Fibroblast of skin of right quadriceps (primary cell): ENCODE measurements around the gene USP40.
"Not testable (repeated sequence)": the region's sequence is repeated elsewhere in the genome, so short reads cannot be mapped to it uniquely, and the experiment has no call there.

Experiments
- DNase-seq: peaks from one replicate; pipeline ENCODE4 v3.0.0-alpha.2; 2013

USP40 gene

GRCh38 chr2:233566141-233566956, at the start of gene USP40:
Gene USP40 (minus strand): TSS chr2:233566782. CDS start chr2:233565554, 1,228 bp downstream.
- peak; percentile 90 for DNase-seq

GRCh38 chr2:233611284-233611683, 44.7 kb upstream of the USP40 start:
- no peak for DNase-seq

DNA sequence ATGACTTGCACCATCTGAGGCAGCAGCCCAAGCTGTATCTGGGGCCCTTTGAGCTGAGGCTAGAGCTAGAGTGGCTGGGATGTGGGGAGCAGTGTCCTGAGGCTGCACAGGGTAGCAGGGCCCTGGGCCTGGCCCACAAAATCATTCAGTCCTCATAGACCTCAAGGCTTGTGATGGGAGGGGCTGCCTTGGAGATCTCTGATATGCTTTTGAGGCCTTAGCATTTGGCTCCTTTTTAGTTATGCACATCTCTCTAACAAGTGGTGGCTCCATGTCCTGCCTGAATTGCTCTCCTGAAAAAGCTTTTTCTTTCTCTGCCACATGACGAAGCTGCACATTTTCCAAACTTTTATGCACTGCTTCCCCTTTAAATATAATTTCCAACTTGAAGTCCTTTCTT, 39.1 kb upstream of the USP40 start:
- DNase-seq = no peak

- DNase-seq = no peak
Observed at GRCh38 chr2:233604826-233605225, 38.2 kb upstream of the USP40 start.

- no peak for DNase-seq
Observed at GRCh38 chr2:233603520-233603919, 36.9 kb upstream of the USP40 start.

DNA sequence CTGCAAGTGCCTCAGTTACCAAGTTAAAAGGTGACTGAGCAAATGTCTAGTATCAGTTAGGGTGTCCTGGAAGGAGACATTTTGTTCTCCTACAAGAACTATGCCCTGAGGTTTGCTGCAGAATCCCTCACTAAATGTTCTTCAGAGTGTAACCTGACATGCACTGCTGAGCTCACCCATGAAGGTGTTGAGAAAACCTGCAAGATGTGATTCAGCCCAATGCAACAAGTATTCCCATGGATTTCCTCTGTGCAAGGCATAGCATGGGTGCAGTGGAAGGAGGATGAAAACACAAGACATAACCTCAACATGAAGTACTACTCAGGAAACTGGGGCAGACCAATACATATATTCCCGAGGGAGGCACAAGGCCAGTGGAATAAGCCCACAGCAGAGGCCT, 35.5 kb upstream of the USP40 start:
- no peak for DNase-seq

DNA sequence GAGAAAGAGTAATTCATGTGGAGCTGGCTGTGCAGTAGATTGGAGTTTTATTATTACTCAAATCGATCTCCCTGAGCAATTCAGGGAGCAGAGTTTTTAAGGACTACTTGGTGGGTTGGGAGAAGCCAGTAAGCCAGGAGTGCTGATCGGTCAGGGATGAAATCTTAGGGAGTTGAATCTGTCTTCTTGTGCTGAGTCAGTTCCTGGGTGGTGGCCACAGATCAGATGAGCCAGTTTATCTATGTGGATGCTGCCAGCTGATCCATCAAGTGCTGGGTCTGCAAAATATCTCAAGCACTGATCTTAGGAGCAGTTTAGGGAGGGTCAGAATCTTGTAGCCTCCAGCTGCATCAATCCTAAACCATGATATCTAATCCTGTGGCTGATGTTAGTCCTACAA, 33.8 kb upstream of the USP40 start:
- DNase-seq = no peak

DNA sequence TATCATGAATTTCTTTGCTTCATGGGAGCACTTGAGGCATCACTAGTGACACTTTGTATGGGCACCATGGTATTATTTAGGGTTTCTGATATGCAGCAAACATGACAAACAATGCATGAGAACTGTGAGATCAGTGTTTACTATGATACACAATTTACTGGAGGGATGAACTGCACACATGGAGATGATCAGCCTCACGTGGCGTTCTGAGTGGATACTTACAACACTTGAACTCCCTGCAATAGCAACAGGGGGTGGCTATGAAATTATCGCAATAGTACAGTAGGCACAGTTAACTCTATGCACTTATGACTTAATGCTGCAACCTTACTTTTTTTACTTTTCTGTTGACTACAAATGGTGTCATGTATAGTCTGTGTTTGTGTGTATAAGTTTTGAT, 32.4 kb upstream of the USP40 start:
- no peak for DNase-seq

DNA sequence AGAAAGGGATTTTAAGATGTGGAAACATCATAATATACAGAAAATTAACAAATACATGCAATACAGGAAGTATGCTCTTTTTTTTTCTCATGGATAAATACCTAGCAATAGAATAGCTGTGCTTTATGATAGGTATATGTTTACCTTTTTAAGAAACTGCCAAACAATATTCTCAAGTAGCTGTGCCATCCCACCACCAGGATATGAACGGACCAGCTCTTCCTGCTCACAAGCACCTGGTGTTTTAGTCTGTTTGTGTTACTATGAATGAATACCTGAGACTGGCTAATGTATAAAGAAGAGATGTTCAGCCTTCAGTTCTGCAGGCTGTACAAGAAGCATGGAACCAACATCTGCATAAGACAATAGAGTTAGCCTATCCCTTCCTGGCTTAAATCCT, 30.9 kb upstream of the USP40 start:
- DNase-seq = no peak

- DNase-seq = no peak
Observed at GRCh38 chr2:233593201-233593600, 26.6 kb upstream of the USP40 start.

DNA sequence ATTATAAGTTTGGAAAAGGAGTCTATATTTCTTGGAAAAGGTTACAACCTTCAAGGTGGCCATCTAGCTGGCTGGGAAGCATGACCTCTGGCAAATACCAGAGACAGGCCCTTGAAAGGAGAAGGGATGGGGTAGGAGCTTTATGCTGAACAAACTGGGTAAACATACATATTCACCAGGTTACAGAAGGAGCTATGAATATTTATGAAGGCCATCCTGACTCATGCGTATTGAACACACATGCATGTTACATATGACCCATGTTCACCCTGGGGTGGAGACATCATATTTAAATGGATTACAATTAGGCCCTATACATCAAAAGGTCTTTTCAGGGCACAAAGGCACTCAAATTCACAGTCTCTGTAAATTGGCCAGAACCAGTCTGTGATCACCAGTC, 26.1 kb upstream of the USP40 start:
- DNase-seq = not testable (repeated sequence)

GRCh38 chr2:233588400-233588799, 21.8 kb upstream of the USP40 start:
- no peak for DNase-seq

- no peak for DNase-seq
Observed at GRCh38 chr2:233584210-233584609, 17.6 kb upstream of the USP40 start.

- not testable (repeated sequence) for DNase-seq
Observed at GRCh38 chr2:233583217-233583965, 16.8 kb upstream of the USP40 start.

- not testable (repeated sequence) for DNase-seq
Observed at GRCh38 chr2:233577341-233577740, 10.8 kb upstream of the USP40 start.

DNA sequence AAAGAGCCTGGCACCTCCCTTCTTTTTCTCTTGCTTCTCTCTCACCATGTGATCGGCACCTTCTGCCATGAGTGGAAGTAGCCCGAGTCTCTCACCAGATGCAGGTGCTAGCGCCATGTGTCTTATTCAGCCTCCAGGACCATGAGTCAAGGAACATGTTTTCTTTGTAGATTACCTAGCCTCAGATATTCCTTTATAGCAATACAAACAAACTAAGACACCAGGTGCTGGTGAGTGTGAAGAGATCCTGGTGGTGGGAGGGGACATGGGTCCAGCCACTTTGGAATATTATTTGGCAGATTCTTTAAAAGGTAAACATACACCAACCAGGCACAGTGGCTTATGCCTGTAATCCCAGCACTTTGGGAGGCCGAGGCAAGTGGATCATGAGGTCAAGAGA, 5.9 kb upstream of the USP40 start:
- no peak for DNase-seq

DNA sequence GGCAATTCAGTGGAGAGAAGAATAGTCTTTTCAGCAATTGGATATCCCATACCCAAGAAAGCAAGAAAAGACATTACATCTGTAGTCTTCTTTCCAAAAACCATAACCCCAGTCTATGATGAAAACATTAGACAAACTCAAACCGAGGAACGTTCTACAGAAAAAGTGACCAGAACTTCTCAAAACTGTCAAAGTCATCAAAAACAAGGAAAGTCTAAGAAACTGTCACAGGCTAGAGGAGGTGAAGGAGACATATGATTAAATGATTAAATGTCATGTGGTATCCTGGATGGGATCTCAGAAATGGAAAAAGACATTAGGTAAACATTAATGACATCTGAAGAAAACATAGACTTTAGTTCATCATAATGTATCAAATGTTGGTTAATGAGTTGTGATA, 4.9 kb upstream of the USP40 start:
- DNase-seq = no peak

DNA sequence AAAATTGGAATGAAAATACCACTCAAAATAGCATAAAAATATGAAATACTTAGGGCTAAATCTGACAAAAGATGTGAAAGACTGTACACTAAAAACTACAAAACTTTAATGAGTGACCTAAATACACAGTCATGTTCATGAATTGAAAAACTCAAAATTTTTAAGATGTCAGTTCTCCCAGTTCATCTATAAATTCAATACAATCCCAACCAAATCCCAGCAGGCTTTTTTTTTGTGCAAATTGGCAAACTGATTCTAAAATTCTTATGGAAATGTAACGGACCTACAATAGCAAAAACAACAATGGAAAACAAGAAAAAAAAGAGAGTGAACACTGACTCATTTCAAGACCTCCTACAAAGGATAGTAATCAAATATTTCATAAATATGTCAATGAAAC, 4.4 kb upstream of the USP40 start:
- no peak for DNase-seq

DNA sequence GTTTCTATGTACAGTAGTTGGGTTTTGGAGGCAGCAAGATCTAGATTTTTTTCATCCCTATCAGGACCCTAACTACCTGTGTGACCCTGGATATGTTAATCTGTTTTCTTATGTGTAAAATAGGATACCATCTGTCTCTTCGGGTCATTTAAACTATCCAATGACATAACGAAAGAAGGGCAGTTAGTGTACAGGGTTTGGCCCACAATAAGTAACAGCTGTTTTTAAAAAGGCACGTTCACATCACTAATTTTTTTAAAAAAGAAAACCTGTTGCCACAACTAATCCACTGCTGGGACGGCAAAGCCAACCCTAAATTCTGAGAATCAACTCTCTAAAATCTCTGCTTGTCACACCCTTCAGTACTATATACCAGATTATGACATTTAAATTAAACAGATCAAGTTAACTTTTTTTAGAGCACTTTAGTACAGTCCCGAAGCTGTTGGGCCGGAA, 869 bp downstream of the USP40 start:
- DNase-seq = peak; percentile 5

DNA sequence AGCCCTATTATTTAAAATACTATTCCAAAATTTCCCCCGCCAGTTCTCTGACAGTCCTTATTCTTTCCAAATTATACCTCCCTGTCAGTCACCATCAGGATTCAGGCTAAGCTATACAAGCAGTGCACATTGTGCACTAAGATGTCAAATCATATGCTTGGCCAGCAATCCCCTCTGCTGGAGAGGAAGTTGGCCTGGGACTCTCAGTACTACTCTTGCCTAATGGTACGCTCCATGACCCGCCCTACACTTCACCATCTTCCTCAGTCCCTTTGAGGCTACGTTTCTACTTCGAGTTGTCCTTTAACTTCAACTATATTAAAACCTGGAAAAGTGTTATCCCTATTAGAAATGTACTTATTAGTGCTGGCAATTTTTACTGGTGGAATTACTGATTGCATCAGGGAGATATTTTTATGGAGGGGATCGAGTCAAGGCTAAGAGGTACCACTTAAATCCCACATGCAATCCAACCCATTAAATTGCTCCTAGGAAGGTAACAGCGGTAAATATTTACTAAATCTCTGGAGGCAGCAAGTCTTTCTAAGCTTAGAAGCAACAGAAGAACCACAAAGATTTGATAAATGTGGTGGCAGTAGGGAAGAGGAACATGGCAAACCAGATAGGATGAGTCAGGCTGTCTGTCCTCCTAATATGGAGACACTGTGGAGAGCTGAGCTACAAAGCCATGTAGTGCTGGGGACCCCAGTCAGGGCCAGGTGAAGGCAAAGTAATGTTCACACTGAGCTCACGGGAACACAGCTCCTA, 2.7 kb downstream of the USP40 start:
- no peak for DNase-seq

- DNase-seq = peak; percentile 78
Observed at GRCh38 chr2:233556881-233557736, 9.5 kb downstream of the USP40 start.

- DNase-seq = no peak
Observed at GRCh38 chr2:233553366-233553765, 13.2 kb downstream of the USP40 start.
